GM21526 (cell line): Measurements from ENCODE around the gene FLOT2.
"Not testable (repeated sequence)": the region's sequence is repeated elsewhere in the genome, so short reads cannot be mapped to it uniquely, and the experiment has no call there.

Experiments used
- ATAC-seq: cut with Tn5 transposase; IDR thresholded peaks from one replicate; pipeline ENCODE4 v1.9.1; 2021; ENCODE audit warnings: moderate library complexity; ENCODE audit not compliant: unreplicated experiment, low FRiP score

FLOT2 gene

DNA sequence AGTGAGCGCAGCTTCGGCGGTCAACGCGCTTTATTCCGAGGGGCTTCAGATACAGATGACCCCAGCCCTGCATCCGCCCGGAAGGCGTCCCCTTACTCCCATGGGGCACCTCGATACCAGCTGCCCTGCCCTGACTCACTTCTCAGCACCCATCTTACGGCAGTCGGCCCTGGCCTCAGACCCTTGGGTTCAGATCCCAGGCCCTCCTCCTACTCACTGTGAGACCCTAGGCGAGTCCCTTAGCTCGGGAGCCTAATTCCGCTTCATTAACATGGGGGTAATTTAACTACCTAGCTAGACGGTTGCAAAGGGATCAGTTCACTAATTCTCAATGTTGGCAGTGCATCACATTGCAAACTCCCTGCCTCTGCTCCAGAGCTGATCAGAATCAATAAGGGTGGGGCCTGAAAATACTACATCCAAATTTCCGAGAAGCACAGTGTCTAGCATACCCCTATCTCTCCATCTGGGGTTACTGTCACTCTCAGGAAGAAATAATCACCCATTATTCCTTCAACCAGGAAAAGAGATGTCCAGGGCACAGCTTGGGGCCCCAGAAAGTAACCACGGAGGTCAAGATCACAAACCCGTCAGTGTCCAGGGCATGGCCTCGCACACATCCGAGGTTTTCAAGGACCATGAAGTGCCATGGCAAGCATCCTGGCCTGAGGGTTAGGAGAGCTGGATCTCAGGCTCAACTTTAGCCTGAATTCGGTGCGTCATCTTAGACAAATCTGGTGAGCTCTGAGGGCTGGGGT is 415 bp upstream of the FLOT2 start:
- ATAC-seq: no peak

DNA sequence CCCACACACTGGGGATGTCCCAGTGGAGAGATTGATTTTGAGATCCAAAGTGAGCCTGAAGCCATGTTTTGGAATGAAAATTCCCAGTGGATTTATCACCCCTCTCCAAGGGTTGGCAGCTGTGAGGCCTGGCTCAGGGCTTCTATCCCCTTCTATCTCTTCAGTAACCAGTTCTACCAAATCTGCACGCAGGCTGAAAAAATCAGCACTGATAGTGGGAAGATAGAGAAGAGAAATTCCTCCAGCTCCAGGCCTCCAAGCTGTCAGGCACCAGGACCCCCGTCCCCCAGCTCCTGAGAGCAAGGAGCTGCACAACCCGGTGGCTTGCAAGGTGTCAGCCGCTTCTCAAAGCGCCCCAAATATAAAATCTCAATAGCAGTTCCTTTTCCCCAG is 1.0 kb downstream of the FLOT2 start:
- no peak for ATAC-seq

DNA sequence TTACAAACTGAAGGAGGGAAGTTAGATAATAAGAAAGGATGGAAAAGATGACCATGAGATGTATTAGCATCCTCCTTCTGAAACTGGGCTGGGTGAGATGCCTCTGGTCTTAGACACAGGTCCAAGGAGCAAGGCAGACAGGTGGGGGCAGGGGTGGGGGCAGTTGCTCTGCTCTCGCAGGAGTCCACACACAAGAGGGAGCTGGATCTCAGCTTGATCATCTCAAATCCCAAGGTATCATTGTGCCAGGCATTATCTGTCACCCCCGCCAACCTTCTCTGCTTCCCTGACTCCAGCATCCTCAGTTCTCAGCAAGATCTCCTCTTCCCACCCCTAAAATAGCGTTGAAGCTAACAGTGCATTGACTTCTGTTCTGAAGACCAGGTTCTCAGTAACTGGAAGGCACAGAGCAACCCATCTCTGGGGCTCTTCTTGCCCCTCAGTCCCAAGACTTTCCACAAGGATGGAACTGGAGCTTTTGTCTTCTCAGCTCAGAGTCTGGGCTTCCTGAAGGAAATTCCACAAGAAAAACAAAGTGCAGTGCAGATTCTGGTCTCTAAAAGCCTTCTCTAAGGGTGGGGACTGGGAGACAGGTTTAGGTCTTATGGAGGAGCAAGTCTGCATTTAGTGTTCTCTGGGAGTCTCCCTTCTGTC is 1.6 kb downstream of the FLOT2 start:
- no peak for ATAC-seq

DNA sequence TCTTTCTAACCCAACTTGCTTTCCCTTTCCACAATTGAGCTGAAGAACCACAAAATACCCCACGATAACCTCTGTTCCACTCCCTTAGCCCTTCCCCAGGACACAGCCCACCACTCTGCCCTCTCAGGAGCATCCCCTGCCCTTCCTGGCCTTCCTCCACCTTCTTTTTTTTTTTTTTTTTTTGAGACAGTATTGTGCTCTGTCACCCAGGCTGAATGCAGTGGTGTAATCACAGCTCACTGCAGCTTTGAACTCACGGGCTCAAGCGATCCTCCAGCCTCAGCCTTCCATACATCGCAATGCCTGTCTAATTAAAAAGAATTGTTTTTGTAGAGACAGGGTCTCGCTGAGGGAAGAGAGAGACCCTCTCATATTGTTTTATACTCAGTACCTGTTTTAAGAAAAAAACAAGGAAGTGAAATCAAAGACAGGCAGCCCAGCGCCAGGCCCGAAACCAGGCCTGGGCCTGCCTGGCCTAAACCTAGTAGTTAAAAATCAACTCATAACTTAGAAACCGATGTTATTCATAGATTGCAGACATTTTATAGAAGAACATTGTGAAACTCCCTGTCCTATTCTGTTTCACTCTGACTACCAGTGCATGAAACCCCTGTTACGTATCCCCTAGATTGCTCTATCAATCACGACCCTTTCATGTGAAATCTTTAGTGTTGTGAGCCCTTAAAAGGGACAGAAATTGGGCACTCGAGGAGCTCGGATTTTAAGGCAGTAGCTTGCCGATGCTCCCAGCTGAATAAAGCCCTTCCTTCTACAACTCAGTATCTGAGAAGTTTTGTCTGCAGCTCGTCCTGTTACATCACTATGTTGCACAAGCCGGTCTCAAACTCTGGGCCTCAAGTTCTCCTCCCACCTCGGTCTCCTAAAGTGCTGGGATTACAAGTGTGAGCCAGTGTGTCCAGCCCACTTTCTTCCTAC is 4.0 kb downstream of the FLOT2 start:
- ATAC-seq: not testable (repeated sequence)

DNA sequence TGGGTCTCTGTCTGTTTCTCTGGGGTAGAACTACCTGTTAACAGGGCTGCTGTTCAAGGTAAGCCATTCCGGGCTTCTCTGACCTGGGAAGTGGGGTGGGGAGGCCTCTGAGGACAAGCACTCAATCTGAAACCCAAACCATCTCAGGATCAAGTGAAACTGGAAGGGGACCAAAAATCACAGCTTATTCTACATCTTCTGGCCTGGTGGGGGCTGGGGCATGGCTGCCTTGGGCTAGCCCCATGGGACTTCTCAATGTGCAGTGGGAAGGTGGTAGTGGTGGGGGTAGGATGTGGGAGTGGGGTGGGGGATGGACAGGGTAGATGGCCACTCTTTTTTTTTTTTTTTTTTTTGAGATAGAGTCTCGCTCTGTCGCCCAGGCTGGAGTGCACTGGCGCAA is 5.5 kb downstream of the FLOT2 start:
- ATAC-seq: no peak

DNA sequence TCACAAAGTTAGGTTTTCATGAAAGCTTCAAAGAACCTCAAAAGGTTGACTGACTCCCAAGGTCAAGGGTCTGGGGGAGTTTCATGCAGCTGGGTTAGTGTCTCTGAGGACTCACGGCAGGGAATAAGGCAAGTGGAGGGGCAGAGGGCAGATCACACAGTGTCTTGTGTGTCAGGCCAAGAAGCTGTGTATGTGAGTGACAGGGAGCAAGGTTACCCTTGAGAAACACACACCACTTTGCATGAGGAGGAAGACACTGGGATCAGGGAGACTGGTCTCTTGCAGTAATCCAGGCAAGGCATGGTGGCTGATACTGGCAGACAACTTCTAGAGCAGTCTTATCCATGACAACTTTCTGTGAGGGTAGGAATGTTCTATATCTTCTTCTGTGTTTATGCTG is 6.3 kb downstream of the FLOT2 start:
- ATAC-seq: no peak

DNA sequence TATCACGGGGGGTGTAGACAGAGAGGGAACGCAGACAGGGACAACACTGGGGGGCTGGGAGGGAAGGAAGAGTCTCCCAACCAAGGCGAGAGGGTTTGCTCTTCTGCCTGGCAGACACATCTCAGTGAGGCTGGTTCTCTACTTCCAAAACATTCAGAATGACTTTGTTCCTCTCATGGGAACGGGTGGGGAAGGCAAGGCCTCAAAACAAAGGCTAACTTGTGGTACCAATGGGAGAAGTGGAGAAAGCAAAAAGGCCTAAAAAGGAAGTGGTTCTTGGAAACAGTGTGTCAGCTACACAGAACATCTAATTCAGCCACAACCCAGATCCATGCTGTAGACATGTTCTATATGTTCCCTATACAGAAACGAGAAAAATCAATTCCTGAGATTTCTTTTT is 7.5 kb downstream of the FLOT2 start:
- no peak for ATAC-seq

DNA sequence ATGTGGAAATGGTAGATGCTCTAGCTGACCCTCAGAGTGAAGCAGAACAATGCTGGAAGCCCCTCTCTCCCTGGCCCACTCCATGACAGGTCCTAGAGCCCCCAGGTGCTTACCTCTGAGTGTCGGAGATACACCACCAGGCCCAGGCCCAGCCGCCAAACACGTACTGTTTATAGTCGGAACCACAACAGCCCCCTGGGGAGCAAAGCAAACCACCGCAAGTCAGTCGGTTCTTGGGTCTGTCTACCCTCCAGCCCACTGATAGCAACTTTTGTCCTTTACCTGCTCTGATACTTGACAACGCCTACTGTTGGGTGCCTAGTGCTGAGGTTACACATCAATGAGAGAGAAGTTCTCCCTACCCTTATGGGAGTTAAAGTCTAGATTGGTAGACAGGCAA is 8.7 kb downstream of the FLOT2 start:
- no peak for ATAC-seq

DNA sequence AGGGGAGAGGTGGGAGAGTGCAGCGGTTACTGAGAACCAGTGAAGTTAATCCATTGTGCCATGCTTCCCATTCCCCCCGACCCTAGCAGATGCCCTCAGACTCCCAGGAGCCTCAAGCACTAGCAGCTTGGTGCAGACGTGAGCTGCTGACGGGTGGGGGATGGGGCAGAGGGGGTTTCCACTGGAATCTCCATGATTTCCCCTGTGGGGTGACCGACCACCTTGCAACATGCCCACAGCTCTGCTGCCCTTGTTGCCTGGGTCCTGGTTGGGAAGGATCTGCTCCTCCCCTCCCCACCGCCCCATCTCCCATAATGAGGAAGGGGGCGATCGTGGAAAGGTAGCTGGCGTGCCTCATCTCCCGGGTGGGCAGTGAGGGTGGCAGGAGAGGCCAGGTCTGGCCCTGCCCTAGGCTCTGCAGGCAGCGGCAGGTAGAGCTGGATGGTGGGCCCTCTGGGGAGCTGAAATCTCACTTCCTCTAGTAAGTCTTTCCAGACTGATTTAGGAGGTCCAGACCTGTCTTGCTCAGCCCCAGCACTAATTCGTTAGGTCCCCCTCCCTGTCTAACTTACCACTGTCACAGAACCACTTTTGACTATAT is 9.6 kb downstream of the FLOT2 start:
- no peak for ATAC-seq

DNA sequence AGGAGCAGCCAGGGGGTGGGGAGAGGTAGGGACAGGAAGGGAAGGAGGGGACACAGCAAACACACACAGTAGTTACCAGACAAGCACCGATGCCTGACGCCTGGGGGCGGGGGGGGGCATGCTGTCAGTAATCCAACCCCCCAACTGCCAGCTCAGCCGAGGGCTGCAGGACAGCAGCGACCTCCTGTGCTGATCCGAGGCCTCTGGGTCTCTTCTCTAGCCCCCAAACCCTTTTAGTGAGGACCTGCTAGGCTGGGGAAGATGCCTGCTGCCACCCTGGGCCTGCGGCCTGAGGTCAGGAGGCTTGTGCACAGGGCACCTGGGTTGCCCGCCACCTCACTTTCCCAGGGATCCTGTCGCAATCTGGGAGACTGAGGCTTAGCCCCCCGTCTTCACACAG is 11.6 kb downstream of the FLOT2 start:
- ATAC-seq: no peak

DNA sequence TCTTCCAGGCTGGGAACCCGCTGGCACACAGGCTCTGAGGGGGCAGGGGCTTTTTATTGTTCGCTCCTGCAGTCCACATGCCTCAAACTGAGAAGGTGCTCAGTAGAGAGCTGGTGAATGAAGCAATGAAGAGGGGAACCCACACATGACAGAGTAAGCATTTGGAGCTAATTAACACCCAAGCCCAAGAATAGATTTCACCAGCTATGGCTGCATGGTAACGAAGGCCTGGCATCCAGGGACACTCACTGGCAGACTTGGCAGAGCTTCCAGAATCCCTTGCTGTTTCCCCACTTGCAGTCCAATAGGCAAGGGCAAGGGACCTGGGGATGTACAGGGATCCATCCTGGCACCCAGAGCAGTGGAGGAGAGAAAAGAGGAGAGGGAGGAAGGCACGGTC is 12.2 kb downstream of the FLOT2 start:
- ATAC-seq: no peak

DNA sequence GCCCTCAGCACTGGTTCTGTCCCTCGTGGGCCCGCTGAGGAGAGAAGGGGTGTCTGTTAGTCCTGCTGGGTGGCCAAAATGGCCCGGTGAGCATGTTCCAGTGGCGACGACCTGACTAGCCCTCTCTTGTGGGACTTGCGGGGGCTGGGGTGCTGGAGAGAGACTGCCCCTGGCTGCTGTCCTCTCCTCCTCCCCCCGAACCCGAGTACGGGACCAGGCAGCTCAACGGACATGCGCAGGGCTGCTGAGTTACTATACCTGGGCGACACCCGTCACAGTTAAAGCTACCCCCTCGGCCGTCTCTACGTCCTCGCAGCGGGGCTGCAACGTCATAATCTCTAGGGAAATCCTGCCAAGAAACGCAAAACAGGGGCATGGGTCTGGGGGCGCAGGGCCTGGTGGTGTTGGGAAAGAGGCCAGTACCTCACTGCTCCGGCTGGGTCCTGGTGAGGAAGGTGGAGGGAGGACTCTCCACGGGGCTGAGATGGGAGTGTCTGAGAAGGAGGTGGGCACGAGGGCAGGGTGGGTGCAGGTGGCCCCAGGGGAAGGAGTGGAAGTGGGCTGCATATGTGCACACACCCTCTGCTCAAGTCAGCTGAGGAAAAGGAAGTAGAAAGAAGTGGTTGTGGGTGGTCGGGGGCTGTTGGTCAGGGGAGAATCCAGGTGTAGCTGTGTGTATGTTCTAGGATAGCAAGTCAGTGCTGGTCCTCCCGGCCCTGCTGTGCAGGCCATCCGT is 13.4 kb downstream of the FLOT2 start:
- ATAC-seq: no peak

DNA sequence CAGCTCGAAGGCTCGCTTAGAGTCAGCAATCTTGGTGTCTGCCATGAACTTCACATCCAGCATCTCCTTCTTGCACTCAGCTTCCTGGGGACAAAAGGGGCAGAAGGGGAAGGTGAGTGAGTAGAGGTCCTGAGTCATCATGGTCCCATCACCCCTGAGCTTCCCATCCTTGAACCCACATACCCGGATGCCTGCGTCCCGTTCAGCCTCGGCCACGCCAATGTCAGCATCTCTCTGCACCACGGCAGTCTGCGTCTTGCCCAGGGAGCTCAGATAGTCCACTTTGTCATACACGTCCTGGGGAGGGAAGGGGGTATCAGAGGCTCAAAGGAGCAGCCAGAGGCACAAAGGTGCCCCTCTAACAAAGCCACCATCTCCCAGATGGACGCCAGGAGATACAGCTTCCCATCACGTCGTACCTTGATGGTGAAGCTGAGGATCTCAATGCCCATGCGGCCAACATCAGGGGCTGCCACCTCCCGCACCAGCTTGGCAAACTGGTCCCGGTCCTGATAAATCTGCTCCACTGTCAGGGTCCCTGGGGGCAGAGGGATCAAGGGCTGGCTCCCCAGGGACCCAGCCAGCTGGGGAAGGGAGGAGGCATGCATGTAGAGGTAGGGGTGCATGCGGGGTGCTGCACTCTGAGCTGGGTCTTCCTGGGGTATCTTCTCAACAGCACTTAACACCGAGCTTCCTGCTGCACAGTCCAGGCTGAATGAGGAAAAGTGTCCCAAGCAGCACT is 15.2 kb downstream of the FLOT2 start:
- ATAC-seq: no peak

DNA sequence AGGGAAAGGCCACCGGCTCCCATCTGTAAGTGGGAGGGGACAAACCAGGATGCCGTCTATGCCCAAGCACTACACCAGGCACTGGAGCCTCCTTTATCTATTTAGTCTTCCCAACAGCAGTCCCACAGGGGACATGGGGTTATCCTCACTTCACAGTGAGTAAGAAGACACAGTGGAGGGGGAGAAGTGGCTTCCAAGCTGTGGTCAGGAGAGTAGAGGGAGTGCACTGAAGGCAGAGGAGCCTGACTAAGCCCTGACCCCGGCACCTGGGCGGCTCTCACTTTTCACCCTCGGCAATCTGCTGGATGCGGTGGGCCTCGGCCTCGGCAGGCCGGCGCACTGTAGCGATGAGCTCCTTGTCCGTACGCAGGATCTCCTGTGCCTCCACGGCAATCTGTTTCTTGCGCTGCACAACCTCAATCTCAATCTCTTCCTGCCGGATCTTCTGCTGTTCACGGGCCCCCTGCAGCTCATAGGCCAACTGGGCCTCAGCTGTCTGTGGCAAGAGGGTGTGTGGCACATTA is 15.9 kb downstream of the FLOT2 start:
- no peak for ATAC-seq

DNA sequence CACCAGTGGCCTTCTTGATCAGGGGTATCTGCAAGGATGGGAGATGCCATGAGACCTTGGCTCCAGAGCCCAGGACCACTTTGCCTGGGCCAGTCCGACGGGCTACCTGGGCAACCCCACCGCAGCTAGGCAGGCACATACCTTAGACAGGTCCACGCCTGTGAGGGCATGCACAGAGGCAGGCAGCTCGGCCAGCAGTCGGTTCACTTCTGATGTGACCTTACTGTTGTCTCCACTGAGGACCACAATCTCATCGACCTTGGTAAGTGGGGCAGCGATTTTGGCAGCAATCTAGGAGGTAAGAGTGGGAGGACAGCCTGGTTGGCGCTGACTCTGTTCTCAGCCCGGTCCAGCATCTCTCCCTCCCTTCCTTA is 17.0 kb downstream of the FLOT2 start:
- no peak for ATAC-seq

DNA sequence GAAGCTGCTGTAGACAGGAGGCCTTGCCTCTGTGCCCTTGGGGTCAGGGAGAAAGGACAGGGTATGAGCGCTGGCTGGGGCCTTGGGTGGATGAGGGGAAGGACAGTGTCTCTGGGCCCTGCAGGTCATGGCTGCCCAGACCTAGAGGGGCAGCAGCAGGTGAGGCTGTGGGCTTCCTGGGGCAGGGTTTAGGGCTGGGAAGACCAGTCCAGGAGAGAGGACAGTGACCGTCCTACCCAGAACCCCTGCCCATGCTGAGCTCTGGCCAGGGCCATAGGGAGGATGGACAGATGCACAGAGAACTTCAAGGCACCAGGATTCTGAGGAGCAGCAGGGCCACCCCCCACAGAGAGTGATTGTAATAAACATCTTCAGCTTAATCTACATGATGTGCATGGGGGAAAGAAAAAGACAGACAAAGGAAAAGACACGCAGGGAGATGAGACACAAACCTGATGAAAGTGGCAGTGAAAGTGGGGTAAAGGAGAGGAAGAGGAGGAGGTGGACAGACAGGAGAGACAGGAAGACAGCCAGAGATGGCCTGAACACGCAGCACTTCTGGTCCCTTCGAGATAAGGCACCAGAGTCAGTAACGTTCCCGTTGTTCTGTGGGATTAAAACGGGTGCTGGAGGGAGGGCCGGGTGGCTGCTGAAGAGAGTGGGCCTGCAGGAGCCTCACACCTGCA is 17.5 kb downstream of the FLOT2 start:
- no peak for ATAC-seq

DNA sequence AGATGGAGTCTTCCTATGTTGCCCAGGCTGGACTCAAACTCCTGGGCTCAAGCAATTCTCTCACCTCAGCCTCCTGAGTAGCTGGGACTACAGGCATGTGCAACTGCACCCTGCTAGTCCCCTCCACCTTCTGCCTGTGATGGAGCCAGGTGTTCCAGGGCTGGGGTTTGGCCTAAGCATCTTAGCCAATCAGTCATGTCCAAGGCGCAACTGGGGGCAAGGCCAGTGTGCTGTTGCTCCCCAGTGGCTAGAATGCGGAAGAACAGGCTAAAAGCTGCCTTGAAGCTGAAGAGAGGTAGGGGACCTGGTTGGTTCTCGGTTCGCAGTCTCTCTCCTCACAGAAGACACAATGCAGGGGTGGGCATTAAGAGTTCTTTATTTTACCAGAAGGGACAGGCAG is 18.6 kb downstream of the FLOT2 start:
- no peak for ATAC-seq

DNA sequence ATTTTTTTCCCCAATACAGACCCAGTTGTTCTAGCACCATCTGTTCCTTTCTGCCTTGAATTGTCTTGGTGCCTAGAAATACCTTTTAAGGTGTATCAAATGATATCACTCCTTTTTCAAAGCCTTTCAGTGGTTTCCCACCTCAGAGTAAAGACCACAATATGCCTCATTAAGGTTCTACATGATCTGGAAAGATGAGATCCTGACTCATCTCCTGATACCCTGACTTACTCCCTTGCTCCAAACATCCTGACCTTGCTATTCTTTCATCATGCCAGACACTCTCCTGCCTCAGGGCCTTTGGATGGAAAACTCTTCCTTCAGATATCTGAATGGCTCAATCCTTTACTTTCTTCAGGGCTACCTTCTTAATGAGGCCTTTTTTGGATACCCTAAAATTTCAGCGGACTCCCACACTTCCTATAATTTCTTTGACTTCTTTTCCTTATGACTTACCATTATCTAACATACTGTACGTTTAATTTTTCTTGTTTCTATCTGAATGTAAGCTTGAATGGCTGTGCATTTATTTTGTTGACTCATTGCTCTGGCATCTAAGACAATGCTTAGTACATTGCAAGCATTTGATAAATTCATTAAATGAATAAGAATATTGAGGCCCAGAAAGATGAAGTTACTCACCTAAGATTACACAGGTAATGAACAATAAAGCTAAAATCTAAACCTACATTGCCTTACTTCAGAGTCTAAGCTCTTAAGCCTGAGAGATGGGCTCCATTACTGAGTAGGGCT is 19.2 kb downstream of the FLOT2 start:
- ATAC-seq: no peak
